NCI-H1417 (cell line): Measurements from ENCODE around the gene PEX3.

ENCODE experiments used
- DNase-seq, 3 experiments: peaks; one replicate each; lab custom pipeline; 2025; lab: John Stamatoyannopoulos, UW

The PEX3 gene

GRCh38 chr6:143539734-143540133 lies 89.1 kb downstream of the PEX3 start:
- DNase-seq = no peak

GRCh38 chr6:143540192-143540591 lies 89.6 kb downstream of the PEX3 start:
- no peak for DNase-seq
